HG03175 (cell line): ENCODE data around the gene ESRRG.
"Not testable (repeated sequence)": the region's sequence is repeated elsewhere in the genome, so short reads cannot be mapped to it uniquely, and the experiment has no call there.

Experiments used
- ATAC-seq: cut with Tn5 transposase; IDR thresholded peaks from one replicate; pipeline ENCODE4 v1.9.1; 2021; ENCODE audit warnings: mild to moderate bottlenecking, moderate library complexity; ENCODE audit not compliant: unreplicated experiment

The ESRRG gene

DNA sequence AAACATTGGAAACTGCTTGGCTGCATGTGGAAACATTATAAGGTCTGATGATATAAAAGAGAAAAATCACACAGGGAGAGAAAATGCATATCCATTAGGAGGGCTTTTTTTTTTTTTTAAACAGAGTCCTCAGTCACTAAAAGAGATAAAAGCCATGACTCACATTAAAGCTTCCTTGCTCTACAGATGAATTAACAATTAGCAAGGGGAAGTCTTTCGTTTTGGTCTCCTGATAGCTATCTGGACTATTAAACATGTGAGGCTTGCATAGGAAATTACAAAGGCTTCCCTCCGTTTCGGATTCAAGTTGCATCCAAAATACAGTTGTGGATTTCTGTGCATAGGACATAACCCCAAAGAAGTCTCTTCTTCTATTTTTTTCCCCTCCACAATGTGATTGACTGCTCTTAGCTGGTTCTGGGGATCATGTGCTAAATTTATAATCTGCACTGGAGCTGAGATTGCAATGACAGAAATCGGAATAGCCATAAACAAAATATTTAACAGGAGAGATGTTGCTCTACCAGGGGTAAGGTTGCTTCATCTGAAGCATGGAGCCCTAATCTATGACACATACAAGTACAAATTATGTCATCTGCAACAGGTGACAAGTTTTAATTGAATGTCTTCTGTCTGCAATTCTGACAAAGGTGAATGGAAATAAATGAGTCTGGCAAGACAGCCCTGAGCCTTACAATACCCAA, 146.8 kb downstream of the ESRRG start:
- ATAC-seq, result no peak

GRCh38 chr1:216566641-216567205, 156.5 kb downstream of the ESRRG start:
- ATAC-seq, result no peak

GRCh38 chr1:216563087-216563486, 160.1 kb downstream of the ESRRG start:
- no peak for ATAC-seq

- no peak for ATAC-seq
Measured at GRCh38 chr1:216562383-216562782, 160.8 kb downstream of the ESRRG start.

DNA sequence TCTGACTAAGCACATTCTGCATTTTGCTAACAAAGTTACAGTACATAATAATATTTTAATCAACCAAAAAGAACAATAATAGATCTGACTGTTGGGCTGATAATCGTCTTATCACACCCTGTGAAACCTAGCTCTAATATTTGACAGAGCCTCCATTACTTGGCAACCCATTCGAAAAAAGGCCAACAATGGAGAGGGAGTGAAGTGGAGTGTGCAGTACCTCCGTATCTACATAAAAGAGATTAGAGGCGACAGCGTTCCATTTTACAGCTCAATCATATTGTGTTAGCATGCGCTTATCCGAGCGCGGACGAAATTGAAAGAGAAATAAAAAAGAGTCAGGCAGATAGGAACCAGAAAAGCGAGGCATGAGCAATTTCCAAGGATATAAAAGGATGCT, 162.7 kb downstream of the ESRRG start:
- ATAC-seq, result no peak

- no peak for ATAC-seq
Measured at GRCh38 chr1:216559359-216559758, 163.9 kb downstream of the ESRRG start.

DNA sequence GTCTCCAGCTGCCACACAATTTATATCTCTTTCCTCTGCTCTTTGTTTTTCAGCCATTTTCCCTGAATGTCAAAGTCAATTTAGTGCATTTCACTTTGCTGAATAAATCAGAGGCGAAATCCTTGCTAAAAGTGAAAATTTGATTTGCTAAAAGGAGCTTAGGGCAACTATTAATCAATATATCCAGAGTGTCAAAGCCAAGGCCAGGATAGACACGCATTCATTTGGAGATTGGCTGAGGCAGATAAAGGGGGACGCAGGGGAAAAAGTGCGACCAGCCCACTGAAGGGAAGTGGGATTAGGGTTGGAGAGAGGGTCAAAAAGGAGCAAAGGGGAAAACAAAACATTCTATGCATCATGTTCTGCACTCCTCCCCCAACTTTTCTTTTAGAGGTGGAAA, 167.6 kb downstream of the ESRRG start:
- no peak for ATAC-seq

DNA sequence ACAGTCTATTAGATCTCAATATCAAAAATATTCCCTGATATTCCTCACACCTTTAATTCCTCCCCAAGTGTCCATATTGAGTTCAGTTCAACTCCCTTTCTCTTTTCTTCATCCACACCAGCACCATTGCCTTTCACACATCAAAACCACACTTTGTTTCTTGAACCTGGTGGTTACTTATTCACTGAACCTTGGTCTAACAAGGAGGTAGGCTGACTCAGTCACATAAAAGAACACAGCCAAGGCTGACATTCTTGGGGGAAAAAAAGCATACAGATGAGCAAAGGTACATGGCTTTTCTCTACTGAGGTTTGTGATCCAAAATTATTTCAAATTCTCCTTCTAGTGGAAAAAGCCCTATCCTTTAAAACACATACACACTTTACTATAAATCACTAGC, 168.3 kb downstream of the ESRRG start:
- no peak for ATAC-seq

DNA sequence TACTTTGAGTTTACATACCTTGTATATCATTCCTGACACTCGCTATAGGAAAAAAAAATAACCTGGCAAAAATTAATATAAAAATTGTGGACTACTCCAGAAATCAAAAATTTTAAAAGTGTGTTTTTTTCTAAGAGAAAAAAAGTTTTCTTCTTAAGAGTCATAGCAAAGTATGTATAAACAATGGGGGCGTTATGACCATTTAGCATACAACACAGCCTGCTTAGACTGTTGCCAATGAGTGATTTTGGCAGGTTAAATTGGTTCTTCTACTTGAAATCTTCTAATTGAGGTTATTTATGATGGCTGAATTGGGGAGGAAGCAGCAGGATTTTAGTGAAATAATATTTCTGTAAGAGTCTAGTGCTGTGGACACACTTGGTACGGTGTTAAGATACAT, 169.5 kb downstream of the ESRRG start:
- no peak for ATAC-seq

- ATAC-seq, result no peak
Measured at GRCh38 chr1:216553040-216553439, 170.2 kb downstream of the ESRRG start.

GRCh38 chr1:216549796-216550195, 173.4 kb downstream of the ESRRG start:
- no peak for ATAC-seq

- no peak for ATAC-seq
Measured at GRCh38 chr1:216542741-216543140, 180.5 kb downstream of the ESRRG start.

- no peak for ATAC-seq
Measured at GRCh38 chr1:216542263-216542662, 181.0 kb downstream of the ESRRG start.

- ATAC-seq, result no peak
Measured at GRCh38 chr1:216535751-216536150, 187.5 kb downstream of the ESRRG start.

DNA sequence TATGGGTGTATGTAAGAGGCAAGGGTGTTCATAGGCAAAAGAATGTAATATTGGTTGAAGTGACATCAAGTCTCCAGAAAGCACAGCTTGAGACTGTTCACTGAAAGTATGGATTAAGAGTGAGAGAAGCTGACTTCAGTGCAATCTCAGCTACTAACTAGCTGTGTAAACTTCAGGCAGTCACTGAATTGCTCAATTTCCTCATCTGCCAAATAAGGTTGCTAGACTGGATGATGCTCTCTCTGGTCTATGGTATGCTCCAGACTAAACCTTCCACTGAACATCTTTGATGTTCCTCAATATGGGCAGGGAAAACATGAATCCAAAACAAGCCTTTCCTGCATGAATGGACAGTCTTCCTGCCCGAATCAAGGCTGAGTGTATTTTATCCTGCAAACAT, 188.2 kb downstream of the ESRRG start:
- ATAC-seq, result no peak

DNA sequence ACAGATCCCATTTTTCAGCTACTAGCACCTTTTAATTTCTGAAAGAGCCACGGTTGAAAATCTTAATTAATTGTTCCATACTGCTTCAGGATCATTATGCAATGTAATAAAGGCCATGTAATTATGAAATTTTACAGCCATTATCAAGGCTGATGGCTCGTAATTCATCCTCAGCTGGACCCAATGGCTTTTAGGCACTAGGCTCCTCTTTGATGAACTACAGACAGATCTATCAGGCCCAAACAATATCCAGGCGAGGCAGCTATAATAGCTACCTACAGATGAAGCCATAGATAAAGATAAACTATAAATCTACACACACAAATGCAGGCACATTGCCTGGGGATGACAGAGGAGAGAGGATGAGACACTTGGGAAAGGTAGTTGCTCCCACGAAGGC, 189.5 kb downstream of the ESRRG start:
- ATAC-seq, result no peak

DNA sequence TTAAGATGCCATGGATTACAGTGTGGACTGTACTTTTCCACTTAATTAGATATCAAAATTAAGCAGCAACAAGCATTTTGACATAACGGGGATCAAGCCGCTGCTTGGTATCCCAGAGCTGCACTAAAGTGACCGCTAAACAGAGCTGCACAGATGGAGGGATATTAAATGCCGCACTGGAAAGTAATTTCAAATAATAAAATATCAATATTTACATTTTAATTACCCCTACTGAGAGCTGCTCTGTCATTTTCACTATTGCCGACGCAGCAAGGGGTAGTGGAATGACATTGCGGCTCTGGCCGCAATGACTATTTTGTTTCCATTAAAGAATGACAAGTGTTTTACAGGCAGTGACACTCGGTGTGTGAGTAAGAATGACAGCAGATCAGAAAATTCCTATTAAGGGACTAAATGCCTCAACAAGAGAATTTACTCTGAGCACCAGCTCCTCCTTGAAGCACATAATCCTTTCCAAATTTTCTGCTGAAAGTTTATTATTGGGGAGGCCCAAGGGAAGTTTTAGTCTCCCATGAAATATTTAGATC, 190.9 kb downstream of the ESRRG start:
- ATAC-seq, result no peak

DNA sequence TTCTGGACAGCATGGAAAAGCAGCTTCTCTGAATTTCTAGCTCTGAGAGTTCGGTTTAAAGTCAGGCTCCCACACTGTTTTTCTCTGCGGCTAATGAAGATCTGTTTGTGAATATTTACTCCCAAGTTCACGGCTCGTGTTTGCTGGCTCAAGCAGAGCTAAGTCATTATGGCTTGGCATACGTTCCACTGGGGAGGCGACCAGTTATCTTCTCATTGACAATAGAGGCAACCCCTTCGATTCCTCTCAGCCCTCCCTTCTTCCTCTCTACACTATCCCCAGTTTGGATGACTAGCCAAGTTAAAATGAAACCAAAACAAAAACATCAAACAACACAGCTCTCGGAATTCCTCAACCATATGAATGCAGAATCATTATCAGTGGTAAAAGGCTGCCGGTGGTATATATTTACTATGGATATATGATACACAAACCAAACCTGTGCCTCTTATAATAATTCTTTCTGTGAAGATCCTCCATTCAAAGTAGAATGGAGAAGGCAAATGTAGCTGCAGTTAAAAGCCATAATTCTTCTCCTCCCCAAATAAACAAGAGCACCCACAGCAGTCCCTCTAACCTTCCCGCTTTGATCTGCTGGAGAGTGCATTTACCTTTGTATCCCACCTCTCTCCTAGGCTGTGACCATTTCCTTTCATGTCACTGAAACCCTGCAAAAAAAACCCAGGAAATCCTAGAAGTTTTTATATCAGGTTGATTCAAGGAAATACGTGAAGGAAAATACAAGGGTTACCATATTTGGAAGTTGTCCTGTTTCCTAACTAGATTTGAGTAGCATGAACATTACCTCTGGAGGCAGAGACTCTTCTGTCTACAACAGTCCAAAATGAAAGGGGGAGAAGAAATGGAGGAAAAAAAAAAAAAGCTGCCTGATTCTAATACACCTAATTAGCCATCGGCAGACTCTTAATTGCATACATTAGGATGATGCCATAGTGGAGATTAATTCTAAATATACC, 191.7 kb downstream of the ESRRG start:
- no peak for ATAC-seq

DNA sequence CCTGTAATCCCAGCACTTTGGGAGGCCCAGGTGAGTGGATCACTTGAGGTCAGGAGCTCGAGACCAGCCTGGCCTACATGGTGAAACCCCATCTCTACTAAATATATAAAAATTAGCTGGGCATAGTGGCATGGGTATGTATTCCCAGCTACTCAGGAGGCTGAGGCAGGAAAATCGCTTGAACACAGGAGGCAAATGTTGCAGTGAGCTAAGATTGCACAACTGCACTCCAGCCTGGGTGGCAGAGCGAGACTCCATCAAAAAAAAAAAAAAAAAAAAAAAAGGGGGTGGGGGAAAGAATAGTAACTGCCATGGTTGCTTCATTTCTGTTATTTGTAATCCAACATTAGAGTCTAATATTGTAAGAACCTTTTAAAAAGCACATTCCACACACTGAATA, 193.4 kb downstream of the ESRRG start:
- ATAC-seq, result not testable (repeated sequence)

DNA sequence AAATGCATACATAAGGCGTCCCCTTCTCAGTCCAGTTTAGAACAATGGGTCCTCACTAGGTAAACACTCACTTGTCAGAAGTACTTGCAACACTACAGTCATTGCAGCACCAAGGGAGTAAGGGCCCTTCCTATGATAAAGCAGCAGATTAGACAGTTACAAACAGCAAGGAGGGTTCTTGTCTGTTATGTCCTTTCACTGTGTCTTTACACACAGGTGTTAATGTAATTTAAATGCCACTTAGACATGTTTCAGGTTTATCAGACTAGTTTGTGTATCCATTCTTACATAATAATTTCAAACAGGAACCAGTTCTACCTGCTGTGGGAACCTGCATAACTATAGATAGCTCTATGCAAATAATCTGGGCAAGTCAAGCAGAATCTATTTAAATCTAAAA, 194.4 kb downstream of the ESRRG start:
- ATAC-seq, result peak; percentile 90

- ATAC-seq, result no peak
Measured at GRCh38 chr1:216523449-216524190, 199.6 kb downstream of the ESRRG start.
